ENCODE results near the gene RFWD3. TPM values are rescaled to one million over a fixed set of nuclear protein-coding genes. Genes with fewer than 3 reads are reported as not detected.

RFWD3 gene
- total RNA-seq, 1 experiment from 2014 or later = 138 TPM

DNA sequence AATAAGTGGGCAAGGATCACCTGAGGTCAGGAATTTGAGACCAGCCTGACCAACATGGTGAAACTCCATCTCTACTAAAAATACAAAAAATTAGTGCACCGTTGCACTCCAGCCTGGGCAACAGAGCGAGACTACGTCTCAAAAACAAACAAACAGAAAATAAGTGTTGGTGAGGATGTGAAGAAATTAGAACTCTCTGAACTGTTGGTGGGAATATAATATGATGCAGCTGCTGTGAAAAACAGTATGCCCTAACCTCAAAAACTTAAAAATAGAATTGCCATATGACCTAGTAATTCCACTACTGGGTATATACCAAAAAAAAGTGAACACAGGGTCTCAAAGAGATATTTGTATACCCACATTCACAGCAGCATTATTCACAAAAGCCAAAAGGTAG lies 85.8 kb downstream of the RFWD3 start:
- Histone ChIP-seq H3K4me3 (ENCODE audit: low read depth, low read length, poor library complexity, severe bottlenecking) (no peak overlapping the region), H3K36me3 (ENCODE audit: insufficient read depth, low read length, poor library complexity, severe bottlenecking) (peaks cover 12% of the 10 kb centered on the region), H3K4me1 (ENCODE audit: insufficient read depth, low read length, poor library complexity, severe bottlenecking) (peaks cover 75% of the 10 kb centered on the region), H3K27me3 (replicated peaks; ENCODE audit: insufficient read depth, low read depth, low read length, poor library complexity) (no peaks in the 10 kb centered on the region), H3K27ac (ENCODE audit: low read depth, low read length, poor library complexity, severe bottlenecking) (peak overlapping the region; percentile 21), H3K9me3 (ENCODE audit: low read depth, low read length, poor library complexity, severe bottlenecking) (no peaks in the 10 kb centered on the region)
- intact Hi-C loops (cut with micrococcal nuclease; ENCODE audit: unreplicated experiment) = no loop called here
- CTCF ChIA-PET = no interaction called here
- TF ChIP-seq EZH2 (IDR thresholded peaks at IDR 0.05; ENCODE audit: borderline replicate concordance, low read depth, low read length, poor library complexity, severe bottlenecking) = no peak
- TF ChIP-seq, protein P1, sequence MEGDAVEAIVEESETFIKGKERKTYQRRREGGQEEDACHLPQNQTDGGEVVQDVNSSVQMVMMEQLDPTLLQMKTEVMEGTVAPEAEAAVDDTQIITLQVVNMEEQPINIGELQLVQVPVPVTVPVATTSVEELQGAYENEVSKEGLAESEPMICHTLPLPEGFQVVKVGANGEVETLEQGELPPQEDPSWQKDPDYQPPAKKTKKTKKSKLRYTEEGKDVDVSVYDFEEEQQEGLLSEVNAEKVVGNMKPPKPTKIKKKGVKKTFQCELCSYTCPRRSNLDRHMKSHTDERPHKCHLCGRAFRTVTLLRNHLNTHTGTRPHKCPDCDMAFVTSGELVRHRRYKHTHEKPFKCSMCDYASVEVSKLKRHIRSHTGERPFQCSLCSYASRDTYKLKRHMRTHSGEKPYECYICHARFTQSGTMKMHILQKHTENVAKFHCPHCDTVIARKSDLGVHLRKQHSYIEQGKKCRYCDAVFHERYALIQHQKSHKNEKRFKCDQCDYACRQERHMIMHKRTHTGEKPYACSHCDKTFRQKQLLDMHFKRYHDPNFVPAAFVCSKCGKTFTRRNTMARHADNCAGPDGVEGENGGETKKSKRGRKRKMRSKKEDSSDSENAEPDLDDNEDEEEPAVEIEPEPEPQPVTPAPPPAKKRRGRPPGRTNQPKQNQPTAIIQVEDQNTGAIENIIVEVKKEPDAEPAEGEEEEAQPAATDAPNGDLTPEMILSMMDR (conservative IDR thresholded peaks at IDR 0.05; ENCODE audit: low read depth, low read length) = no peak
- POLR2A ChIA-PET (ENCODE audit: low non-redundant PET) = no interaction called here
- DNase-seq (ENCODE audit: low spot score) = no peak
- no TSS peak for BruUV-seq (replicated peaks)

DNA sequence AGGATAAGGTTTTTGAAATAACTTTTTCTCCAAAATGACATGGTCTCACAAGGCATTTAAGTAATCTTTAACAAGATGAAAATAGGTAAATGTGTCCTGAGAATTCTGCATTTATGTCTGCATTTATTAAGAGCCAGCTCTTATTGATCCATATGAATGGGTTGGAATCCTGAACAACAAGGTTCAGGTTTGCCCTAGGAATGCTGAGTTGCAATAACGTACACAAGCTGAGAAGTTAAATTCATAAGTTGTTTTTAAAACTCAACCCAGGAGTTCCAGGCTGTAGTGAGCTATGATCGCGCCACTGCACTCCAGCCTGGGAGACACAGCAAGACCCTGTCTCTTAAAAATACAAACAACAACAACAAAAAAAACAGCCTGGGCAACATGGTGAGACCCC lies 87.8 kb downstream of the RFWD3 start:
- Histone ChIP-seq H3K27ac (ENCODE audit: low read depth, low read length, poor library complexity, severe bottlenecking) (peak overlapping the region; percentile 71), H3K9me3 (ENCODE audit: low read depth, low read length, poor library complexity, severe bottlenecking) (no peaks in the 10 kb centered on the region), H3K36me3 (ENCODE audit: insufficient read depth, low read length, poor library complexity, severe bottlenecking) (peaks cover 6% of the 10 kb centered on the region), H3K4me3 (ENCODE audit: low read depth, low read length, poor library complexity, severe bottlenecking) (no peak overlapping the region), H3K27me3 (replicated peaks; ENCODE audit: insufficient read depth, low read depth, low read length, poor library complexity) (no peaks in the 10 kb centered on the region), H3K4me1 (ENCODE audit: insufficient read depth, low read length, poor library complexity, severe bottlenecking) (peaks cover 83% of the 10 kb centered on the region)
- CTCF ChIA-PET = no interaction called here
- no peak for TF ChIP-seq EZH2 (IDR thresholded peaks at IDR 0.05; ENCODE audit: borderline replicate concordance, low read depth, low read length, poor library complexity, severe bottlenecking)
- TF ChIP-seq, protein P1 (conservative IDR thresholded peaks at IDR 0.05; ENCODE audit: low read depth, low read length) = no peak
- no TSS peak for BruUV-seq (replicated peaks)
- no peak for DNase-seq (ENCODE audit: low spot score)
- intact Hi-C loops (cut with micrococcal nuclease; ENCODE audit: unreplicated experiment) = no loop called here
- POLR2A ChIA-PET (ENCODE audit: low non-redundant PET) = interaction anchor here (0.6 kb wide), 1 partner anchor 24 kb away, joined by 4 read pairs; no protein-coding TSS in a partner anchor

DNA sequence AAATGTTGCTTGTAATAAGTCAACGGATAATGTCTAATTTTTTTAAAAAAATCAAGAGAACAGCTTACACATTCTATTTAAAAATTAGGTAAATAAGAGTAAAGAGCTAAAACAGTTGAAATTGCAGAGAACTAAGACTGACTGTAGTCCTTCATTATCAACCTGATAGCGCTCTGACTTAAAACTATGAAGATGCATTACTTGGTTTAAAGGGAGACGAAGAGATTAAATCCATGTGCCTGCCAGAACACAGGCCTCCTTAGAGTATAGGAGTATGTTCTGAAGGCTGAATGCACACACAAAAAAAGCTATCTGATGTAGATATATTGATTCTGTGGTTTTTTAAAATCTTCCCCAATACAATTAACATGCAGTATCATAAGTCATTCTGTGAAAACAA lies 88.2 kb downstream of the RFWD3 start:
- Histone ChIP-seq H3K4me1 (ENCODE audit: insufficient read depth, low read length, poor library complexity, severe bottlenecking) (peaks cover 83% of the 10 kb centered on the region), H3K4me3 (ENCODE audit: low read depth, low read length, poor library complexity, severe bottlenecking) (no peak overlapping the region), H3K27ac (ENCODE audit: low read depth, low read length, poor library complexity, severe bottlenecking) (peak overlapping the region; percentile 71), H3K27me3 (replicated peaks; ENCODE audit: insufficient read depth, low read depth, low read length, poor library complexity) (no peaks in the 10 kb centered on the region), H3K36me3 (ENCODE audit: insufficient read depth, low read length, poor library complexity, severe bottlenecking) (peaks cover 4% of the 10 kb centered on the region), H3K9me3 (ENCODE audit: low read depth, low read length, poor library complexity, severe bottlenecking) (no peaks in the 10 kb centered on the region)
- POLR2A ChIA-PET (ENCODE audit: low non-redundant PET) = interaction anchor here (0.6 kb wide), 1 partner anchor 25 kb away, joined by 4 read pairs; no protein-coding TSS in a partner anchor
- CTCF ChIA-PET = no interaction called here
- intact Hi-C loops (cut with micrococcal nuclease; ENCODE audit: unreplicated experiment) = no loop called here
- BruUV-seq (replicated peaks) = TSS peak; percentile 98
- TF ChIP-seq, protein P1 (conservative IDR thresholded peaks at IDR 0.05; ENCODE audit: low read depth, low read length) = no peak
- TF ChIP-seq EZH2 (IDR thresholded peaks at IDR 0.05; ENCODE audit: borderline replicate concordance, low read depth, low read length, poor library complexity, severe bottlenecking) = no peak
- DNase-seq (ENCODE audit: low spot score) = no peak

All from A673 (cell line).